ENCODE measurements around the gene ZNF618.

ZNF618 gene

GRCh38 chr9:114007991-114008666 lies 132.0 kb downstream of the ZNF618 start:
- no peak overlapping the region for H3K4me3 ChIP-seq (ENCODE audit: low read length, poor library complexity, severe bottlenecking)
- H3K27me3 ChIP-seq (ENCODE audit: insufficient read depth, low read length, poor library complexity, severe bottlenecking), result no peaks in the 10 kb centered on the region
- no peaks in the 10 kb centered on the region for H4K20me1 ChIP-seq (ENCODE audit: insufficient read depth, low read length, poor library complexity, severe bottlenecking)
- H3K79me2 ChIP-seq (ENCODE audit: insufficient read depth, low read length), result no peaks in the 10 kb centered on the region
- TF ChIP-seq EZH2phosphoT487 (IDR thresholded peaks at IDR 0.05; ENCODE audit: borderline replicate concordance) (no peak), CTCF (conservative IDR thresholded peaks at IDR 0.05; ENCODE audit: low read length) (no peak)
- H3K9me3 ChIP-seq (ENCODE audit: insufficient read depth, low read depth, low read length), result no peaks in the 10 kb centered on the region
- H3K36me3 ChIP-seq (ENCODE audit: insufficient read depth, low read length), result peaks cover 71% of the 10 kb centered on the region; the same call in 1 of the 2 replicates
- no peaks in the 10 kb centered on the region for H3K9me2 ChIP-seq (replicated peaks; ENCODE audit: low read depth, low read length)
- H3K4me1 ChIP-seq (ENCODE audit: insufficient read depth, low read length, poor library complexity, severe bottlenecking), result peaks cover 8% of the 10 kb centered on the region
- H2AFZ ChIP-seq (ENCODE audit: low read length), result no peak overlapping the region
- no peaks in the 10 kb centered on the region for H3F3A ChIP-seq (ENCODE audit: low read depth)
- no peak overlapping the region for H3K9ac ChIP-seq (ENCODE audit: low read depth, low read length, poor library complexity, severe bottlenecking)
- no peak overlapping the region for H3K4me2 ChIP-seq (ENCODE audit: low read depth, low read length, poor library complexity, severe bottlenecking)

- no peaks in the 10 kb centered on the region for H3K9me3 ChIP-seq (ENCODE audit: insufficient read depth, low read depth, low read length)
- H3K79me2 ChIP-seq (ENCODE audit: insufficient read depth, low read length), result no peaks in the 10 kb centered on the region
- no peaks in the 10 kb centered on the region for H3F3A ChIP-seq (ENCODE audit: low read depth)
- peaks cover 67% of the 10 kb centered on the region; the same call in 1 of the 2 replicates for H3K36me3 ChIP-seq (ENCODE audit: insufficient read depth, low read length)
- H2AFZ ChIP-seq (ENCODE audit: low read length), result no peak overlapping the region
- H3K4me3 ChIP-seq (ENCODE audit: low read length, poor library complexity, severe bottlenecking), result no peak overlapping the region
- peaks cover 8% of the 10 kb centered on the region for H3K4me1 ChIP-seq (ENCODE audit: insufficient read depth, low read length, poor library complexity, severe bottlenecking)
- H4K20me1 ChIP-seq (ENCODE audit: insufficient read depth, low read length, poor library complexity, severe bottlenecking), result no peaks in the 10 kb centered on the region
- H3K9me2 ChIP-seq (replicated peaks; ENCODE audit: low read depth, low read length), result no peaks in the 10 kb centered on the region
- no peaks in the 10 kb centered on the region for H3K27me3 ChIP-seq (ENCODE audit: insufficient read depth, low read length, poor library complexity, severe bottlenecking)
- H3K4me2 ChIP-seq (ENCODE audit: low read depth, low read length, poor library complexity, severe bottlenecking), result no peak overlapping the region
- H3K9ac ChIP-seq (ENCODE audit: low read depth, low read length, poor library complexity, severe bottlenecking), result no peak overlapping the region
- TF ChIP-seq EZH2phosphoT487 (IDR thresholded peaks at IDR 0.05; ENCODE audit: borderline replicate concordance) (no peak), CTCF (conservative IDR thresholded peaks at IDR 0.05; ENCODE audit: low read length) (no peak)
These were observed 132.7 kb downstream of the ZNF618 start for GRCh38 chr9:114008667-114009410.

GRCh38 chr9:114011313-114011712 lies 135.2 kb downstream of the ZNF618 start:
- Histone ChIP-seq H3K36me3 (ENCODE audit: insufficient read depth, low read length) (peaks cover 50% of the 10 kb centered on the region; the same call in 1 of the 2 replicates), H3K4me1 (ENCODE audit: insufficient read depth, low read length, poor library complexity, severe bottlenecking) (peaks cover 8% of the 10 kb centered on the region), H3K4me2 (ENCODE audit: low read depth, low read length, poor library complexity, severe bottlenecking) (no peak overlapping the region), H3F3A (ENCODE audit: low read depth) (no peaks in the 10 kb centered on the region), H3K9ac (ENCODE audit: low read depth, low read length, poor library complexity, severe bottlenecking) (no peak overlapping the region), H3K79me2 (ENCODE audit: insufficient read depth, low read length) (no peaks in the 10 kb centered on the region), H3K9me2 (replicated peaks; ENCODE audit: low read depth, low read length) (no peaks in the 10 kb centered on the region), H3K4me3 (ENCODE audit: low read length, poor library complexity, severe bottlenecking) (no peak overlapping the region), H3K9me3 (ENCODE audit: insufficient read depth, low read depth, low read length) (no peaks in the 10 kb centered on the region), H3K27me3 (ENCODE audit: insufficient read depth, low read length, poor library complexity, severe bottlenecking) (no peaks in the 10 kb centered on the region), H2AFZ (ENCODE audit: low read length) (no peak overlapping the region), H4K20me1 (ENCODE audit: insufficient read depth, low read length, poor library complexity, severe bottlenecking) (no peaks in the 10 kb centered on the region)
- no peak for TF ChIP-seq CTCF (conservative IDR thresholded peaks at IDR 0.05; ENCODE audit: low read length)
- TF ChIP-seq EZH2phosphoT487 (IDR thresholded peaks at IDR 0.05; ENCODE audit: borderline replicate concordance), result no peak
